ENCODE measurements around the gene INTS3.

INTS3 gene

DNA sequence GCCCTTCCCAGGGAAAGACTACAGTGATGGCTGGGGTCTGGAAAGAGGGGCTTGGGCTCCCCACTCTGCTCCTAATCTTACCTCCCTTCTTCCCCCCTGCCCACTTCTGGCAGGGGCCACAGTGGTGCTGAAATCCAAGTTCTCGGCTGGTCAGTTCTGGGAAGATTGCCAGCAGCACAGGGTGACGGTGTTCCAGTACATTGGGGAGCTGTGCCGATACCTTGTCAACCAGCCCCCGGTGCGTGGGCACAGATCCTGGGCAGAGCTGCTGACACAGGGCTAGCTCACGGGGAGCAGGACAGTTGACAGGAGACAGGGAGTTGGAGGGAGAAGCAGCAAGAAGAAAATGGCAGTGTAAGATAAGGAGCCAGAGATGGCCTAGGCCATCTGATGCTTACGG, 49.8 kb downstream of the INTS3 start:
- H3K9me3 ChIP-seq (ENCODE audit: severe bottlenecking), result no peaks in the 10 kb centered on the region
- DNase-seq (ENCODE audit: low spot score) (no peak), ATAC-seq (ENCODE audit: low read depth) (no peak)
- no peaks in the 10 kb centered on the region for H3K27me3 ChIP-seq (ENCODE audit: insufficient read depth, poor library complexity, severe bottlenecking)
- H3K36me3 ChIP-seq (ENCODE audit: low read depth), result peaks cover 5% of the 10 kb centered on the region
- H3K4me1 ChIP-seq (ENCODE audit: insufficient read depth, poor library complexity, severe bottlenecking), result peaks cover 6% of the 10 kb centered on the region
- TF ChIP-seq, protein P1, sequence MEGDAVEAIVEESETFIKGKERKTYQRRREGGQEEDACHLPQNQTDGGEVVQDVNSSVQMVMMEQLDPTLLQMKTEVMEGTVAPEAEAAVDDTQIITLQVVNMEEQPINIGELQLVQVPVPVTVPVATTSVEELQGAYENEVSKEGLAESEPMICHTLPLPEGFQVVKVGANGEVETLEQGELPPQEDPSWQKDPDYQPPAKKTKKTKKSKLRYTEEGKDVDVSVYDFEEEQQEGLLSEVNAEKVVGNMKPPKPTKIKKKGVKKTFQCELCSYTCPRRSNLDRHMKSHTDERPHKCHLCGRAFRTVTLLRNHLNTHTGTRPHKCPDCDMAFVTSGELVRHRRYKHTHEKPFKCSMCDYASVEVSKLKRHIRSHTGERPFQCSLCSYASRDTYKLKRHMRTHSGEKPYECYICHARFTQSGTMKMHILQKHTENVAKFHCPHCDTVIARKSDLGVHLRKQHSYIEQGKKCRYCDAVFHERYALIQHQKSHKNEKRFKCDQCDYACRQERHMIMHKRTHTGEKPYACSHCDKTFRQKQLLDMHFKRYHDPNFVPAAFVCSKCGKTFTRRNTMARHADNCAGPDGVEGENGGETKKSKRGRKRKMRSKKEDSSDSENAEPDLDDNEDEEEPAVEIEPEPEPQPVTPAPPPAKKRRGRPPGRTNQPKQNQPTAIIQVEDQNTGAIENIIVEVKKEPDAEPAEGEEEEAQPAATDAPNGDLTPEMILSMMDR (IDR thresholded peaks at IDR 0.05; ENCODE audit: poor library complexity, severe bottlenecking), result no peak
- no peak overlapping the region for H3K27ac ChIP-seq (ENCODE audit: poor library complexity, severe bottlenecking)
- H3K4me3 ChIP-seq (ENCODE audit: severe bottlenecking), result no peak overlapping the region

DNA sequence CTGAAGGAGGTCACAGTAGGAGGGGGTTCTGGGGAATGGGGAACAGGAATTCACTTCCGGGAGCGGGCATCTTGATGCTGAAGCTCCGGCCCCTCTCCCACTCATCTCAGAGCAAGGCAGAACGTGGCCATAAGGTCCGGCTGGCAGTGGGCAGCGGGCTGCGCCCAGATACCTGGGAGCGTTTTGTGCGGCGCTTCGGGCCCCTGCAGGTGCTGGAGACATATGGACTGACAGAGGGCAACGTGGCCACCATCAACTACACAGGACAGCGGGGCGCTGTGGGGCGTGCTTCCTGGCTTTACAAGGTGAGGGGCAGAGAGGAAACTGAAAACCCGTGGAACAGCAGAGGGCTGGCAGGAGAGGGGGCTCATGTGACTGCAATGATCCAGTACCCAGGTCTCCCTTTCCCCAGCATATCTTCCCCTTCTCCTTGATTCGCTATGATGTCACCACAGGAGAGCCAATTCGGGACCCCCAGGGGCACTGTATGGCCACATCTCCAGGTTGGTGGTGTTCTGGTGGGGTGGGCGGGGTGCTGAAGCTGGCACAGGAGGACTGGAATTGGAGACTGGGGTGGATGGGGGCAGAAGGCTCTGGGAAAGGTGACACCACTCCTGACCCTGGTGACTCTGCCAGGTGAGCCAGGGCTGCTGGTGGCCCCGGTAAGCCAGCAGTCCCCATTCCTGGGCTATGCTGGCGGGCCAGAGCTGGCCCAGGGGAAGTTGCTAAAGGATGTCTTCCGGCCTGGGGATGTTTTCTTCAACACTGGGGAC, 50.4 kb downstream of the INTS3 start:
- ATAC-seq (ENCODE audit: low read depth) (no peak), DNase-seq (ENCODE audit: low spot score) (no peak)
- Histone ChIP-seq H3K27ac (ENCODE audit: poor library complexity, severe bottlenecking) (no peak overlapping the region), H3K9me3 (ENCODE audit: severe bottlenecking) (no peaks in the 10 kb centered on the region), H3K36me3 (ENCODE audit: low read depth) (0 out of 2 replicates have a peak, but pooled peaks cover 3% of the 10 kb centered on the region), H3K27me3 (ENCODE audit: insufficient read depth, poor library complexity, severe bottlenecking) (no peaks in the 10 kb centered on the region), H3K4me3 (ENCODE audit: severe bottlenecking) (no peak overlapping the region), H3K4me1 (ENCODE audit: insufficient read depth, poor library complexity, severe bottlenecking) (peaks cover 6% of the 10 kb centered on the region)
- TF ChIP-seq, protein P1 (IDR thresholded peaks at IDR 0.05; ENCODE audit: poor library complexity, severe bottlenecking), result no peak

DNA sequence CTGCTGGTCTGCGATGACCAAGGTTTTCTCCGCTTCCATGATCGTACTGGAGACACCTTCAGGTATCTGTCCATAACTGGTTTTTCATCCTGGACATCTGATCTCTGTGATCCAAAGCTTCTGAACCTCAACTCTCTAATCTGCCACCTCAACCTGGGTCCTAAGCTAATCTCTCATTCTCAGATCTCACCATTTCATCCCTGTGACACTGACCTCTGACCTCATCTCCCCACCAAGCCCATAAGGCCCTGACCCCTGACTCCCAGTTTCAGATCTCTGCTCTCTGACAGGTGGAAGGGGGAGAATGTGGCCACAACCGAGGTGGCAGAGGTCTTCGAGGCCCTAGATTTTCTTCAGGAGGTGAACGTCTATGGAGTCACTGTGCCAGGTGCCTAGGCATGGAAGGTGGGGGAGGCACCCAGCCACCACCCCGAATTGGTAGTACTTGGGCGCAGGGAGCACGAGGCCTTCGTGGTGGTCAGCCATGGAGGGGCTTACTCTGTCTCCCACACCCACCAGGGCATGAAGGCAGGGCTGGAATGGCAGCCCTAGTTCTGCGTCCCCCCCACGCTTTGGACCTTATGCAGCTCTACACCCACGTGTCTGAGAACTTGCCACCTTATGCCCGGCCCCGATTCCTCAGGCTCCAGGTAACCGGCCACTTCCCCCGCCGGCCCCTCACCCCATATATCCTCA, 51.1 kb downstream of the INTS3 start:
- no peak for DNase-seq (ENCODE audit: low spot score)
- TF ChIP-seq, protein P1 (IDR thresholded peaks at IDR 0.05; ENCODE audit: poor library complexity, severe bottlenecking), result no peak
- no peaks in the 10 kb centered on the region for H3K9me3 ChIP-seq (ENCODE audit: severe bottlenecking)
- H3K4me3 ChIP-seq (ENCODE audit: severe bottlenecking), result no peak overlapping the region
- no peaks in the 10 kb centered on the region for H3K36me3 ChIP-seq (ENCODE audit: low read depth)
- no peak for ATAC-seq (ENCODE audit: low read depth)
- no peaks in the 10 kb centered on the region for H3K27me3 ChIP-seq (ENCODE audit: insufficient read depth, poor library complexity, severe bottlenecking)
- H3K27ac ChIP-seq (ENCODE audit: poor library complexity, severe bottlenecking), result no peak overlapping the region
- H3K4me1 ChIP-seq (ENCODE audit: insufficient read depth, poor library complexity, severe bottlenecking), result peaks cover 6% of the 10 kb centered on the region

DNA sequence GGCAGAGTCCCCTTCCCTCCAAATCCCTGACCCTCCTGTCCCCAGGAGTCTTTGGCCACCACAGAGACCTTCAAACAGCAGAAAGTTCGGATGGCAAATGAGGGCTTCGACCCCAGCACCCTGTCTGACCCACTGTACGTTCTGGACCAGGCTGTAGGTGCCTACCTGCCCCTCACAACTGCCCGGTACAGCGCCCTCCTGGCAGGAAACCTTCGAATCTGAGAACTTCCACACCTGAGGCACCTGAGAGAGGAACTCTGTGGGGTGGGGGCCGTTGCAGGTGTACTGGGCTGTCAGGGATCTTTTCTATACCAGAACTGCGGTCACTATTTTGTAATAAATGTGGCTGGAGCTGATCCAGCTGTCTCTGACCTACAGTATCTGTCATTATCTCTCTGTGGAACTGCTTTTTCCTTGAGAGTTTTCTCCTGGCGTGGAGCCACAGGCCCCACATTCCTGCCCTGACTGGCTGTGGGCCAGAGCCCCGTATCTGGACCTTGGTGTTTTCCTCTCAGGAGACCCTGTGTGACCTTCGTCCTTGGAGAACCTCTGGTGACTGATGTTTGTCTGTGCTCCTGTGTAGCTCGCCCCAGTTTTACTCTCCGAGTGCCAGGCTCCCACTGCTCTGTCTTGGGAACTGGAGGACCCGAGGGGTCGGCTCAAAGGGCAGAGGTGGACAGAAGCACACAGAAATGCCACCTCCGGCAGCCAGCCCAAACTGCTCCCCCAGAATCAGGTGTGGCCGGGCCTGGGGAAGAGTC, 52.1 kb downstream of the INTS3 start:
- Histone ChIP-seq H3K9me3 (ENCODE audit: severe bottlenecking) (no peaks in the 10 kb centered on the region), H3K27ac (ENCODE audit: poor library complexity, severe bottlenecking) (no peak overlapping the region), H3K27me3 (ENCODE audit: insufficient read depth, poor library complexity, severe bottlenecking) (no peaks in the 10 kb centered on the region), H3K36me3 (ENCODE audit: low read depth) (no peaks in the 10 kb centered on the region), H3K4me3 (ENCODE audit: severe bottlenecking) (no peak overlapping the region), H3K4me1 (ENCODE audit: insufficient read depth, poor library complexity, severe bottlenecking) (no peaks in the 10 kb centered on the region)
- TF ChIP-seq, protein P1 (IDR thresholded peaks at IDR 0.05; ENCODE audit: poor library complexity, severe bottlenecking), result no peak
- no peak for DNase-seq (ENCODE audit: low spot score)
- no peak for ATAC-seq (ENCODE audit: low read depth)
